ENCODE data around the gene ELOVL3.

- TF ChIP-seq, protein P1, sequence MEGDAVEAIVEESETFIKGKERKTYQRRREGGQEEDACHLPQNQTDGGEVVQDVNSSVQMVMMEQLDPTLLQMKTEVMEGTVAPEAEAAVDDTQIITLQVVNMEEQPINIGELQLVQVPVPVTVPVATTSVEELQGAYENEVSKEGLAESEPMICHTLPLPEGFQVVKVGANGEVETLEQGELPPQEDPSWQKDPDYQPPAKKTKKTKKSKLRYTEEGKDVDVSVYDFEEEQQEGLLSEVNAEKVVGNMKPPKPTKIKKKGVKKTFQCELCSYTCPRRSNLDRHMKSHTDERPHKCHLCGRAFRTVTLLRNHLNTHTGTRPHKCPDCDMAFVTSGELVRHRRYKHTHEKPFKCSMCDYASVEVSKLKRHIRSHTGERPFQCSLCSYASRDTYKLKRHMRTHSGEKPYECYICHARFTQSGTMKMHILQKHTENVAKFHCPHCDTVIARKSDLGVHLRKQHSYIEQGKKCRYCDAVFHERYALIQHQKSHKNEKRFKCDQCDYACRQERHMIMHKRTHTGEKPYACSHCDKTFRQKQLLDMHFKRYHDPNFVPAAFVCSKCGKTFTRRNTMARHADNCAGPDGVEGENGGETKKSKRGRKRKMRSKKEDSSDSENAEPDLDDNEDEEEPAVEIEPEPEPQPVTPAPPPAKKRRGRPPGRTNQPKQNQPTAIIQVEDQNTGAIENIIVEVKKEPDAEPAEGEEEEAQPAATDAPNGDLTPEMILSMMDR (conservative IDR thresholded peaks at IDR 0.05): no peak
- TF ChIP-seq EZH2 (IDR thresholded peaks at IDR 0.05; ENCODE audit: low read depth): no peak
These were observed 11.7 kb downstream of the ELOVL3 start for GRCh38 chr10:102237711-102238252.

Measured in PC-9 (cell line).